Measurements from ENCODE around the gene VASN. TPM values are rescaled to one million over a fixed set of nuclear protein-coding genes. Genes with fewer than 3 reads are reported as not detected.
A peak's percentile ranks its signal among the peaks of the same experiment; 100 is the strongest.

The VASN gene
- total RNA-seq, 1 donor from 2014 or later: 3.1 TPM

DNA sequence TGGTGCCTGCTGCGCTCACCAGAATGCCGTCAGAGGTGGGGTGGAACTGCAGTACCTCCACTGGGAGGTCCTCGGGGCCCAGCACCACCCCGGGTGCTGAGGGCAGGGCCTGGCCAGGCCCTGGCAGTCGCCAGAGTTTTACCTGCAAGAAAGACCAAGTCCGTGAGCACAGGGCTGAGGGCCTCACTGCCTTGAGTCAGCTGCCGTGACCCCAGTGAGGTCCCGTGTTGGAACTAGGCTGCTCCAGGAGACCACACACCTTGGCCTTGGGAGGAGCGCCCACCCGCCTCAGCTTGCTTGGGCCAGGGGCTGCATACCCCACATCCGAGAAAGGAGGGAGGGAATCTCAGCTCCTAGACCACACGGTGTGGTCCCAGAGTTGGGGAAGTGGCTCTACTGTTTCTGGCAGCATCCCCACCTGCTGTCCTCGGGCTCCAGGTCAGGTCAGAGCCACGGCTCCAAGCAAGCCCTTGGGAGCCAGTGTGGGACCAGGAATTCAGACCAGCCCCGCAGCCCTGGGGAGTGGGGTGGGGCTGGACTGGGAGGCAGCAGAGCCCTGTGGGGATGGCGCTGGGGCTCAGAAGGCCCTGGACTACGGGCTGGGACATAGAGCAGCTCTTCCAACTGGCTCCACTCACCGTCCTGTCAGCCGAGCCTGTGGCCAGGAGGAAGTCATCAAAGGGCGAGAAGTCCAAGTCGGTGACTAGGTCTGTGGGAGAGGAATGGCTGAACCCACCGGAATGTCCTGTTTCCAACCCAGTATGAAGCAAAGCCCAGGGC, 36.1 kb downstream of the VASN start:
- Histone ChIP-seq H3K4me2 (no peak overlapping the region), H3K4me3 (no peak overlapping the region), H3K9me3 (ENCODE audit: low read depth) (no peaks in the 10 kb centered on the region), H3K9ac (no peak overlapping the region), H3K27me3 (no peaks in the 10 kb centered on the region), H3K4me1 (no peaks in the 10 kb centered on the region), H3K27ac (no peak overlapping the region), H3K36me3 (no peaks in the 10 kb centered on the region), H4K20me1 (ENCODE audit: low read depth) (peaks cover 4% of the 10 kb centered on the region), H3K79me2 (ENCODE audit: low read depth) (no peaks in the 10 kb centered on the region), H2AFZ (replicated peaks) (no peak overlapping the region), H3F3A (ENCODE audit: low read depth) (no peaks in the 10 kb centered on the region)
- Mint-ChIP-seq H3K27ac (no peak overlapping the region), H3K4me1 (peaks cover 10% of the 10 kb centered on the region), H3K4me3 (no peak overlapping the region), H3K27me3 (ENCODE audit: insufficient read depth, low read depth) (no peaks in the 10 kb centered on the region), H3K36me3 (no peaks in the 10 kb centered on the region), H3K9me3 (no peaks in the 10 kb centered on the region)
- DNase-seq (ENCODE audit: low spot score): no peak
- TF ChIP-seq, protein P1, sequence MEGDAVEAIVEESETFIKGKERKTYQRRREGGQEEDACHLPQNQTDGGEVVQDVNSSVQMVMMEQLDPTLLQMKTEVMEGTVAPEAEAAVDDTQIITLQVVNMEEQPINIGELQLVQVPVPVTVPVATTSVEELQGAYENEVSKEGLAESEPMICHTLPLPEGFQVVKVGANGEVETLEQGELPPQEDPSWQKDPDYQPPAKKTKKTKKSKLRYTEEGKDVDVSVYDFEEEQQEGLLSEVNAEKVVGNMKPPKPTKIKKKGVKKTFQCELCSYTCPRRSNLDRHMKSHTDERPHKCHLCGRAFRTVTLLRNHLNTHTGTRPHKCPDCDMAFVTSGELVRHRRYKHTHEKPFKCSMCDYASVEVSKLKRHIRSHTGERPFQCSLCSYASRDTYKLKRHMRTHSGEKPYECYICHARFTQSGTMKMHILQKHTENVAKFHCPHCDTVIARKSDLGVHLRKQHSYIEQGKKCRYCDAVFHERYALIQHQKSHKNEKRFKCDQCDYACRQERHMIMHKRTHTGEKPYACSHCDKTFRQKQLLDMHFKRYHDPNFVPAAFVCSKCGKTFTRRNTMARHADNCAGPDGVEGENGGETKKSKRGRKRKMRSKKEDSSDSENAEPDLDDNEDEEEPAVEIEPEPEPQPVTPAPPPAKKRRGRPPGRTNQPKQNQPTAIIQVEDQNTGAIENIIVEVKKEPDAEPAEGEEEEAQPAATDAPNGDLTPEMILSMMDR (IDR thresholded peaks at IDR 0.05): no peak
- TF ChIP-seq EZH2 (IDR thresholded peaks at IDR 0.05) (no peak), EZH2phosphoT487 (IDR thresholded peaks at IDR 0.05) (no peak)

DNA sequence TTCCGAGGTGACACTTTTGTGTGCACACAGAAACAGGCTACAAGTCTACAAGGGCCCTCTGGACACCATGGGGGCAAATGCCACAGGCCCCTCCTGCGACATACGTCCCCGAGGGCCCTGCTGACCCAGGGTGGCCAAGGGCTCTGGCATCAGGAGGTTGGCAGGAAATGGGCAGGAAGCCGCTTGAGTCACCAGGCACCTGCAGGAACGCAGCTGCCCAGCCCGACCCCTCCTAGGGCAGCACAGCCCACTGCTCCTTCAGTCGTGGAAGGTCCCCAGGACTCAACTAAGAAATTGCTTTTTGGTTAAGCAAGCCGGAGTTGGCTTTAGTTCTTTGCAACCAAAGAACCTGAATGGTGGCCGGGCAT, 36.7 kb downstream of the VASN start:
- Mint-ChIP-seq H3K9me3 (no peaks in the 10 kb centered on the region), H3K36me3 (no peaks in the 10 kb centered on the region), H3K4me3 (no peak overlapping the region), H3K4me1 (peaks cover 10% of the 10 kb centered on the region), H3K27me3 (ENCODE audit: insufficient read depth, low read depth) (no peaks in the 10 kb centered on the region), H3K27ac (no peak overlapping the region)
- DNase-seq (ENCODE audit: low spot score): no peak
- Histone ChIP-seq H3K4me3 (no peak overlapping the region), H3K27ac (no peak overlapping the region), H3K27me3 (no peaks in the 10 kb centered on the region), H3K79me2 (ENCODE audit: low read depth) (no peaks in the 10 kb centered on the region), H3K4me2 (no peak overlapping the region), H4K20me1 (ENCODE audit: low read depth) (peaks cover 4% of the 10 kb centered on the region), H3K9ac (no peak overlapping the region), H3K9me3 (ENCODE audit: low read depth) (no peaks in the 10 kb centered on the region), H3K36me3 (no peaks in the 10 kb centered on the region), H3K4me1 (no peaks in the 10 kb centered on the region), H2AFZ (replicated peaks) (no peak overlapping the region), H3F3A (ENCODE audit: low read depth) (no peaks in the 10 kb centered on the region)
- TF ChIP-seq, protein P1 (IDR thresholded peaks at IDR 0.05): no peak
- no peak for TF ChIP-seq EZH2 (IDR thresholded peaks at IDR 0.05)
- TF ChIP-seq EZH2phosphoT487 (IDR thresholded peaks at IDR 0.05): no peak

GRCh38 chr16:4409081-4409932, 37.7 kb downstream of the VASN start:
- H3F3A ChIP-seq (ENCODE audit: low read depth): no peaks in the 10 kb centered on the region
- H3K9ac ChIP-seq: no peak overlapping the region
- no peaks in the 10 kb centered on the region for H3K27me3 ChIP-seq
- Mint-ChIP-seq H3K27ac (no peak overlapping the region), H3K27me3 (ENCODE audit: insufficient read depth, low read depth) (no peaks in the 10 kb centered on the region), H3K36me3 (no peaks in the 10 kb centered on the region), H3K9me3 (no peaks in the 10 kb centered on the region), H3K4me1 (peaks cover 10% of the 10 kb centered on the region), H3K4me3 (no peak overlapping the region)
- no peak for TF ChIP-seq EZH2phosphoT487 (IDR thresholded peaks at IDR 0.05)
- no peak for TF ChIP-seq EZH2 (IDR thresholded peaks at IDR 0.05)
- TF ChIP-seq, protein P1 (IDR thresholded peaks at IDR 0.05): peak; percentile 25
- no peak overlapping the region for H3K4me2 ChIP-seq
- no peaks in the 10 kb centered on the region for H3K9me3 ChIP-seq (ENCODE audit: low read depth)
- no peaks in the 10 kb centered on the region for H3K79me2 ChIP-seq (ENCODE audit: low read depth)
- DNase-seq (ENCODE audit: low spot score): no peak
- no peak overlapping the region for H2AFZ ChIP-seq (replicated peaks)
- peaks cover 4% of the 10 kb centered on the region for H4K20me1 ChIP-seq (ENCODE audit: low read depth)
- no peak overlapping the region for H3K4me3 ChIP-seq
- H3K36me3 ChIP-seq: no peaks in the 10 kb centered on the region
- H3K4me1 ChIP-seq: no peaks in the 10 kb centered on the region
- H3K27ac ChIP-seq: no peak overlapping the region

Measured in neural progenitor cell (in vitro differentiated cells).